ENCODE data around the gene RNF123.

RNF123 gene

DNA sequence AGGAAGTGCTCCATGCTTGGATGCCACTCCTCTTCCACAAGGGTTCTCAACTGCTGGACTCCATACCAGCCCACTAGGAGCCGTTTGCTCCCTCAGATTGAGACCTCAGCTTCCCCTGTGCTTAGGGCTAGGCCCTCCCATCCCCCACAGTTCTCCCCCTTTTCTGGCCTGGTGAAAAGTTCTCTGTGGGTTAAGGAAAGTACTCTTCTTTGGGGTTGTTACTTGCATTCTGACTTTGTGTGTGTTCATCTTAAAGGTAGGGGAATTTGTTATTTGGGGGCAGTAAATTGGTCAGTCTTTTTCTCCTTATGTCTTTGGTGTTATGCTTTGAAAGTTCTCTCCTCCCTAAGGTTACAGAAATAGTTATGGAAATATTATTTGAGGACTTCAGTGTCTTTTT lies 39.2 kb upstream of the RNF123 start:
- DNase-seq (ENCODE audit: insufficient read length, low spot score) (no peak), FAIRE-seq (no peak)
- TF ChIP-seq TAF1 (IDR thresholded peaks at IDR 0.05; ENCODE audit: low read depth, low read length) (no peak), POU2F2 (IDR thresholded peaks at IDR 0.05; ENCODE audit: low read depth, low read length) (no peak), POLR2AphosphoS5 (IDR thresholded peaks at IDR 0.05; ENCODE audit: low read depth, low read length) (no peak), POLR2A (IDR thresholded peaks at IDR 0.05; ENCODE audit: low read depth, low read length) (no peak), SPI1 (IDR thresholded peaks at IDR 0.05; ENCODE audit: low read depth, low read length) (no peak), PAX5 (IDR thresholded peaks at IDR 0.05; ENCODE audit: insufficient read depth, low read length, severe bottlenecking) (no peak)

DNA sequence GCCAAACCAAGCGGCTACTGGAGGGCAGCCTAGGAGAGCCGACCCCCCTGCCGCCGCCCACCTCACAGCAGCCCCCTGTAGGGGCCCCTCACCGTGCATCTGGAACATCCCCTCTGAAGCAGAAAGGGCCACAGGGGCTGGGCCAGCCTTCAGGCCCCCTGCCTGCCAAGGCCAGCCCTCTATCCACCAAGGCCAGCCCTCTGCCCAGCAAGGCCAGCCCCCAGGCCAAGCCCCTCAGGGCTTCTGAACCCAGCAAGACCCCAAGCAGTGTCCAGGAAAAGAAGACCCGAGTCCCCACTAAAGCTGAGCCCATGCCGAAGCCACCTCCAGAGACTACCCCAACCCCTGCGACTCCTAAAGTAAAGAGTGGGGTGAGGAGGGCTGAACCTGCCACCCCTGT lies 38.7 kb upstream of the RNF123 start:
- DNase-seq (ENCODE audit: insufficient read length, low spot score) (no peak), FAIRE-seq (no peak)
- TF ChIP-seq POLR2A (IDR thresholded peaks at IDR 0.05; ENCODE audit: low read depth, low read length) (no peak), POLR2AphosphoS5 (IDR thresholded peaks at IDR 0.05; ENCODE audit: low read depth, low read length) (no peak), PAX5 (IDR thresholded peaks at IDR 0.05; ENCODE audit: insufficient read depth, low read length, severe bottlenecking) (no peak), TAF1 (IDR thresholded peaks at IDR 0.05; ENCODE audit: low read depth, low read length) (no peak), POU2F2 (IDR thresholded peaks at IDR 0.05; ENCODE audit: low read depth, low read length) (no peak), SPI1 (IDR thresholded peaks at IDR 0.05; ENCODE audit: low read depth, low read length) (no peak)

- DNase-seq (ENCODE audit: insufficient read length, low spot score) (no peak), FAIRE-seq (no peak)
- TF ChIP-seq POU2F2 (IDR thresholded peaks at IDR 0.05; ENCODE audit: low read depth, low read length) (no peak), PAX5 (IDR thresholded peaks at IDR 0.05; ENCODE audit: insufficient read depth, low read length, severe bottlenecking) (no peak)
Observed at GRCh38 chr3:49652218-49652902, 37.0 kb upstream of the RNF123 start.

DNA sequence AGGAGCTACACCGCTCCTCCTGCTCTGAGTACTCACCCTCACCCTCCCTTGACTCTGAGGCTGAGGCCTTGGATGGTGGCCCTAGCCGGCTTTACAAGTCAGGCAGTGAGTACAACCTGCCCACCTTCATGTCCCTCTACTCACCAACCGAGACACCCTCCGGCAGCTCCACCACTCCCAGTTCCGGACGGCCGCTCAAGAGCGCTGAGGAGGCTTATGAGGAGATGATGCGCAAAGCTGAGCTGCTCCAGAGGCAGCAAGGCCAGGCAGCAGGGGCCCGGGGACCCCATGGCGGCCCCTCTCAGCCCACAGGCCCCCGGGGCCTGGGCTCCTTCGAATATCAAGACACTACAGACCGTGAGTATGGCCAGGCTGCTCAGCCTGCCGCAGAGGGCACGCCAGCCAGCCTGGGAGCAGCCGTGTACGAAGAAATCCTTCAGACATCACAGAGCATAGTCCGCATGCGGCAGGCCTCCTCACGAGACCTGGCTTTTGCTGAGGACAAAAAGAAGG lies 36.4 kb upstream of the RNF123 start:
- DNase-seq (ENCODE audit: insufficient read length, low spot score) (no peak), FAIRE-seq (no peak)
- TF ChIP-seq POLR2AphosphoS5 (IDR thresholded peaks at IDR 0.05; ENCODE audit: low read depth, low read length) (no peak), SPI1 (IDR thresholded peaks at IDR 0.05; ENCODE audit: low read depth, low read length) (no peak), POLR2A (IDR thresholded peaks at IDR 0.05; ENCODE audit: low read depth, low read length) (no peak), PAX5 (IDR thresholded peaks at IDR 0.05; ENCODE audit: insufficient read depth, low read length, severe bottlenecking) (no peak), POU2F2 (IDR thresholded peaks at IDR 0.05; ENCODE audit: low read depth, low read length) (no peak), TAF1 (IDR thresholded peaks at IDR 0.05; ENCODE audit: low read depth, low read length) (no peak)

DNA sequence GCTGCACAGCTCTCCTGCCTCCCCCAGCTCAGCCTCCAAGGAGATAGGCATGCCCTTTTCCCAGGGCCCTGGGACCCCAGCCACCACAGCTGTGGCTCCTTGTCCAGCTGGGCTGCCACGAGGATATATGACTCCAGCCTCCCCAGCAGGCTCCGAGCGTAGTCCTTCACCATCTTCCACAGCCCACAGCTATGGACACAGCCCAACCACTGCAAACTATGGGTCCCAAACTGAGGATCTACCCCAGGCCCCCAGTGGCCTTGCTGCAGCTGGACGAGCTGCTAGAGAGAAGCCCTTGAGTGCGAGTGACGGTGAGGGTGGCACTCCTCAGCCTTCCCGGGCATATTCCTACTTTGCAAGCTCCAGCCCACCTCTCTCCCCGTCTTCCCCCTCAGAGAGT lies 35.7 kb upstream of the RNF123 start:
- TF ChIP-seq SPI1 (IDR thresholded peaks at IDR 0.05; ENCODE audit: low read depth, low read length): no peak
- no peak for TF ChIP-seq TAF1 (IDR thresholded peaks at IDR 0.05; ENCODE audit: low read depth, low read length)
- TF ChIP-seq POLR2A (IDR thresholded peaks at IDR 0.05; ENCODE audit: low read depth, low read length): no peak
- TF ChIP-seq PAX5 (IDR thresholded peaks at IDR 0.05; ENCODE audit: insufficient read depth, low read length, severe bottlenecking): no peak
- TF ChIP-seq POU2F2 (IDR thresholded peaks at IDR 0.05; ENCODE audit: low read depth, low read length): no peak
- no peak for TF ChIP-seq POLR2AphosphoS5 (IDR thresholded peaks at IDR 0.05; ENCODE audit: low read depth, low read length)
- no peak for DNase-seq (ENCODE audit: insufficient read length, low spot score)

GRCh38 chr3:49654176-49654825 lies 35.1 kb upstream of the RNF123 start:
- FAIRE-seq: no peak
- TF ChIP-seq POLR2A (IDR thresholded peaks at IDR 0.05; ENCODE audit: low read depth, low read length) (no peak), POLR2AphosphoS5 (IDR thresholded peaks at IDR 0.05; ENCODE audit: low read depth, low read length) (no peak), TAF1 (IDR thresholded peaks at IDR 0.05; ENCODE audit: low read depth, low read length) (no peak), PAX5 (IDR thresholded peaks at IDR 0.05; ENCODE audit: insufficient read depth, low read length, severe bottlenecking) (no peak), POU2F2 (IDR thresholded peaks at IDR 0.05; ENCODE audit: low read depth, low read length) (no peak), SPI1 (IDR thresholded peaks at IDR 0.05; ENCODE audit: low read depth, low read length) (no peak)
- no peak for DNase-seq (ENCODE audit: insufficient read length, low spot score)

More for the DNA sequence above, 35.7 kb upstream of the RNF123 start:
- FAIRE-seq: no peak

DNA sequence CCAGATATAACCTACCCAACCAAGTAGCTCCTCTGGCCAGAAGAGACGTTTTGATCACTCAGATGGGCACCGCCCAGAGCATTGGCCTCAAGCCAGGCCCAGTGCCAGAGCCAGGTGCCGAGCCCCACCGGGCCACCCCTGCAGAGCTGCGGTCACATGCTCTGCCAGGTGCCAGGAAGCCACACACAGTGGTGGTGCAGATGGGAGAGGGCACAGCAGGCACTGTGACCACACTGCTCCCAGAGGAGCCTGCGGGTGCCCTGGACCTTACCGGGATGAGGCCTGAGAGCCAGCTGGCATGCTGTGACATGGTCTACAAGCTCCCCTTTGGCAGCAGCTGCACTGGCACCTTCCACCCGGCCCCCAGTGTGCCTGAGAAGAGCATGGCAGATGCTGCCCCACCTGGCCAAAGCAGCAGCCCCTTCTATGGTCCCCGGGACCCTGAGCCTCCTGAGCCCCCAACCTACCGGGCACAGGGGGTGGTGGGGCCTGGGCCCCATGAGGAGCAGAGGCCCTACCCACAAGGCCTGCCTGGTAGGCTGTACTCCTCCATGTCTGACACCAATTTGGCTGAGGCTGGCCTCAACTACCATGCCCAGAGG lies 34.3 kb upstream of the RNF123 start:
- FAIRE-seq (no peak), DNase-seq (ENCODE audit: insufficient read length, low spot score) (no peak)
- TF ChIP-seq POLR2AphosphoS5 (IDR thresholded peaks at IDR 0.05; ENCODE audit: low read depth, low read length) (no peak), PAX5 (IDR thresholded peaks at IDR 0.05; ENCODE audit: insufficient read depth, low read length, severe bottlenecking) (no peak), SPI1 (IDR thresholded peaks at IDR 0.05; ENCODE audit: low read depth, low read length) (no peak), POU2F2 (IDR thresholded peaks at IDR 0.05; ENCODE audit: low read depth, low read length) (no peak), TAF1 (IDR thresholded peaks at IDR 0.05; ENCODE audit: low read depth, low read length) (no peak), POLR2A (IDR thresholded peaks at IDR 0.05; ENCODE audit: low read depth, low read length) (no peak)

DNA sequence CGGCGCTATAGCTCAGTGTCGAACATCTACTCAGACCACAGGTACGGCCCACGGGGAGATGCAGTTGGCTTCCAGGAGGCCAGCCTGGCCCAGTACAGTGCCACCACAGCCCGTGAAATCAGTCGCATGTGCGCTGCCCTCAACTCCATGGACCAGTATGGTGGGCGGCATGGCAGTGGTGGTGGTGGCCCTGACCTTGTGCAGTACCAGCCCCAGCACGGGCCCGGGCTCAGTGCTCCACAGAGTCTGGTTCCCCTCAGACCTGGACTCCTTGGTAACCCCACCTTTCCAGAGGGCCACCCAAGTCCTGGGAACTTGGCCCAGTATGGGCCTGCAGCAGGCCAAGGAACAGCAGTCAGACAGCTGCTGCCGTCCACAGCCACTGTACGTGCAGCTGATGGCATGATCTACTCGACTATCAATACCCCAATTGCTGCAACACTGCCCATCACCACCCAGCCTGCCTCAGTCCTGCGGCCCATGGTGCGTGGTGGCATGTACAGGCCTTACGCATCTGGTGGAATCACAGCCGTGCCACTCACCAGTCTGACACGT lies 33.5 kb upstream of the RNF123 start:
- no peak for DNase-seq (ENCODE audit: insufficient read length, low spot score)
- no peak for FAIRE-seq
- no peak for TF ChIP-seq SPI1 (IDR thresholded peaks at IDR 0.05; ENCODE audit: low read depth, low read length)
- TF ChIP-seq PAX5 (IDR thresholded peaks at IDR 0.05; ENCODE audit: insufficient read depth, low read length, severe bottlenecking): no peak
- no peak for TF ChIP-seq TAF1 (IDR thresholded peaks at IDR 0.05; ENCODE audit: low read depth, low read length)
- TF ChIP-seq POLR2AphosphoS5 (IDR thresholded peaks at IDR 0.05; ENCODE audit: low read depth, low read length): no peak
- TF ChIP-seq POLR2A (IDR thresholded peaks at IDR 0.05; ENCODE audit: low read depth, low read length): no peak
- no peak for TF ChIP-seq POU2F2 (IDR thresholded peaks at IDR 0.05; ENCODE audit: low read depth, low read length)

- TF ChIP-seq TAF1 (IDR thresholded peaks at IDR 0.05; ENCODE audit: low read depth, low read length) (no peak), POLR2A (IDR thresholded peaks at IDR 0.05; ENCODE audit: low read depth, low read length) (no peak), POU2F2 (IDR thresholded peaks at IDR 0.05; ENCODE audit: low read depth, low read length) (no peak), POLR2AphosphoS5 (IDR thresholded peaks at IDR 0.05; ENCODE audit: low read depth, low read length) (no peak), PAX5 (IDR thresholded peaks at IDR 0.05; ENCODE audit: insufficient read depth, low read length, severe bottlenecking) (no peak), SPI1 (IDR thresholded peaks at IDR 0.05; ENCODE audit: low read depth, low read length) (no peak)
- DNase-seq (ENCODE audit: insufficient read length, low spot score): no peak
- FAIRE-seq: no peak
Observed at GRCh38 chr3:49656541-49657112, 32.7 kb upstream of the RNF123 start.
